Measurements from ENCODE around the gene SMIM9. TPM values are rescaled to one million over a fixed set of nuclear protein-coding genes. Genes with fewer than 3 reads are reported as not detected.

Gene SMIM9
- total and polyA plus RNA-seq, 9 donors: not detected

- WGBS, 3 donors: 77 to 80% (median 78%) methylated on average over 1 of the region's 1 CpG
- H3K27ac ChIP-seq: no peak overlapping the region
- no peak for DNase-seq
- no peaks in the 10 kb centered on the region for H3K36me3 ChIP-seq
- no peak overlapping the region for H3K4me3 ChIP-seq
- no peak for TF ChIP-seq POLR2A (IDR thresholded peaks at IDR 0.05)
- TF ChIP-seq EP300 (IDR thresholded peaks at IDR 0.05): no peak
- TF ChIP-seq CTCF (IDR thresholded peaks at IDR 0.05): no peak
- H3K27me3 ChIP-seq: peaks cover 2% of the 10 kb centered on the region
- no peaks in the 10 kb centered on the region for H3K4me1 ChIP-seq (ENCODE audit: insufficient read depth)
- no peaks in the 10 kb centered on the region for H3K9me3 ChIP-seq
- intact Hi-C loops (cut with DNase I): no loop called here
These were observed 16.6 kb upstream of the SMIM9 start for GRCh38 chrX:154850957-154851611.

- no peak overlapping the region for H3K4me3 ChIP-seq
- no peak overlapping the region for H3K27ac ChIP-seq
- intact Hi-C loops (cut with DNase I): no loop called here
- DNase-seq: no peak
- WGBS, 3 donors: 86 to 92% (median 87%) methylated on average over 2 of the region's 2 CpGs
- no peaks in the 10 kb centered on the region for H3K4me1 ChIP-seq (ENCODE audit: insufficient read depth)
- H3K9me3 ChIP-seq: no peaks in the 10 kb centered on the region
- H3K36me3 ChIP-seq: no peaks in the 10 kb centered on the region
- no peaks in the 10 kb centered on the region for H3K27me3 ChIP-seq
- TF ChIP-seq CTCF (IDR thresholded peaks at IDR 0.05): no peak
- no peak for TF ChIP-seq EP300 (IDR thresholded peaks at IDR 0.05)
These were observed 6.4 kb upstream of the SMIM9 start for GRCh38 chrX:154840856-154841255.

GRCh38 chrX:154836163-154836562, 1.7 kb upstream of the SMIM9 start:
- DNase-seq: no peak
- H3K9me3 ChIP-seq: no peaks in the 10 kb centered on the region
- intact Hi-C loops (cut with DNase I): no loop called here
- no peak for TF ChIP-seq EP300 (IDR thresholded peaks at IDR 0.05)
- TF ChIP-seq CTCF (IDR thresholded peaks at IDR 0.05): no peak
- TF ChIP-seq POLR2A (IDR thresholded peaks at IDR 0.05): no peak
- no peaks in the 10 kb centered on the region for H3K4me1 ChIP-seq (ENCODE audit: insufficient read depth)
- H3K4me3 ChIP-seq: no peak overlapping the region
- no peak overlapping the region for H3K27ac ChIP-seq
- H3K36me3 ChIP-seq: no peaks in the 10 kb centered on the region
- WGBS, 3 donors: 57 to 64% (median 62%) methylated on average over 1 of the region's 1 CpG
- H3K27me3 ChIP-seq: no peaks in the 10 kb centered on the region

- Histone ChIP-seq H3K27ac (no peak overlapping the region), H3K4me3 (no peak overlapping the region), H3K4me1 (ENCODE audit: insufficient read depth) (no peaks in the 10 kb centered on the region), H3K36me3 (no peaks in the 10 kb centered on the region), H3K27me3 (no peaks in the 10 kb centered on the region), H3K9me3 (no peaks in the 10 kb centered on the region)
- intact Hi-C loops (cut with DNase I): no loop called here
- 69 to 76% (median 75%) methylated on average over 3 of the region's 3 CpGs for WGBS, 3 donors
- no peak for TF ChIP-seq CTCF (IDR thresholded peaks at IDR 0.05)
- TF ChIP-seq POLR2A (IDR thresholded peaks at IDR 0.05): no peak
- TF ChIP-seq EP300 (IDR thresholded peaks at IDR 0.05): no peak
- DNase-seq: no peak
These were observed 652 bp downstream of the SMIM9 start for GRCh38 chrX:154833746-154834274.

All from ovary (tissue), 9 donors.